ENCODE measurements around the gene BCAS3.

DNA sequence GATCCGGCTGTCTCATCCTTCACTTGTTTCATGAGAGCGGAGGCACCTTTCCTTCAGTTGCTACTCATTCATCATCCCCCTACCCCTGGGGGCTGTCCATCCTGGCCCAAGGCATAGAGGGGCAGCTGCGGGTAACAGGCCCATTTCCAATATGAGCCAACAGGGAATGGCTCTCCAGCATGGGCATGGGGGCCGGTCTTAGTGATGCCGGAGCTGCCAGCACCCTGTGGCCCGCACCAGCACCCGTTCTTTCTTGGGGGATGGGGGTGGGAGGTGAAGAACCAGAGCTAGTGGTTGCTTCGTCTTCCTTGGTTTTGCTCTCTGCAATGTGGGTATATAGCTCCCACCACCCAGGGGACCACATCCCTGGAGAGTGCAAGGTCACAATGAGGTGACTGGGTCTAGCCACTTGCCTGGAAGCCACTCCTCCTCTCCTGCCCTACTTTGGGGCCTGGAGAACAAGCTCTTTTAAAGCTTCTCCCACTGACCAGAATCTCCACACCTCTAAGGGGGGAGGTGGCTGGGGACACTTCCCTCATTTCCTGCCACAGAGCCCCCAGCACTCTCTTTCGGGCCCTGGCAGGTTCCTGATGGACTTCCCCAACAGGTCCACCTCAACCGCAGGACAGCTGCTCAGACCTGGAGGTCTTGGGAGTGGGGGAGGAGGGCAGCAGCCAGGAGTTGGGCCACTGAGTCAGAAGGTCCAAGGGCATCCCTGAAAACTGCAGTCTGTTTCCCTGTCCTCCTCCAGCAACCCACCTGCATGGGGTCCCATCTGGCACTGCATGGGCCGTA is 710.1 kb downstream of the BCAS3 start:
- TF ChIP-seq CTCF (IDR thresholded peaks at IDR 0.05; ENCODE audit: low read depth, low read length, poor library complexity, severe bottlenecking), result no peak
- TF ChIP-seq EZH2phosphoT487 (IDR thresholded peaks at IDR 0.05; ENCODE audit: borderline replicate concordance, low read length), result no peak

Data from DOHH2 (cell line).